GM13977 (cell line): Measurements from ENCODE around the gene MSH4.

Experiments
- DNase-seq: peaks from one replicate; pipeline ENCODE4 v3.0.0; 2012; ENCODE audit warnings: low spot score
- in situ Hi-C: fragments of 300-500 bp; cut with MboI; formaldehyde crosslinking; loops from one replicate; pipeline ENCODE4 v1.12.0; 2022; ENCODE audit warnings: low sequenced_read_pairs, low pct_unique_long_range_greater_than_20kb, mixed read lengths, inconsistent platforms; ENCODE audit not compliant: unreplicated experiment
- TF ChIP-seq, protein P1 (sequence below): IDR thresholded peaks from 2 replicates; pipeline ENCODE4 v1.5.1; 2012; ENCODE audit warnings: mild to moderate bottlenecking, control low read depth; ENCODE audit not compliant: insufficient read depth; ENCODE audit errors: extremely low read depth, missing control alignments

The MSH4 gene

DNA sequence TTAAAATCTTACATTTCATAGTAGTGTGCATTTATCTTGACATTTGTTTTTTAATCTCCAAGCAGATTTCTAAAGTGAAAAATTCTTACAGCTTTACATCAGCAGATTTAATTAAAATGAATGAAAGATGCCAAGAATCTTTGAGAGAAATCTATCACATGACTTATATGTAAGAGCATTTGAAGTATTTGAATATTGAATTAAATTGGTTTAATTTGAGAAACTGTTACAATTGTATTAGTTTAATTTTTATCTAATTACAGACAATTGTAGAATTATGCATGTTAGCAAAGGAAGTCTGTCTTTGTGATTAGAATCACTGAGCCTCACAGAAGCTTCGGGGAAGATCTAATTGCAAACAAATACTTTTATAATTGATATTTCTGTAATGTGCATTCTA is 83.3 kb downstream of the MSH4 start:
- in situ Hi-C loops, result no loop called here
- no peak for DNase-seq
- TF ChIP-seq, protein P1, sequence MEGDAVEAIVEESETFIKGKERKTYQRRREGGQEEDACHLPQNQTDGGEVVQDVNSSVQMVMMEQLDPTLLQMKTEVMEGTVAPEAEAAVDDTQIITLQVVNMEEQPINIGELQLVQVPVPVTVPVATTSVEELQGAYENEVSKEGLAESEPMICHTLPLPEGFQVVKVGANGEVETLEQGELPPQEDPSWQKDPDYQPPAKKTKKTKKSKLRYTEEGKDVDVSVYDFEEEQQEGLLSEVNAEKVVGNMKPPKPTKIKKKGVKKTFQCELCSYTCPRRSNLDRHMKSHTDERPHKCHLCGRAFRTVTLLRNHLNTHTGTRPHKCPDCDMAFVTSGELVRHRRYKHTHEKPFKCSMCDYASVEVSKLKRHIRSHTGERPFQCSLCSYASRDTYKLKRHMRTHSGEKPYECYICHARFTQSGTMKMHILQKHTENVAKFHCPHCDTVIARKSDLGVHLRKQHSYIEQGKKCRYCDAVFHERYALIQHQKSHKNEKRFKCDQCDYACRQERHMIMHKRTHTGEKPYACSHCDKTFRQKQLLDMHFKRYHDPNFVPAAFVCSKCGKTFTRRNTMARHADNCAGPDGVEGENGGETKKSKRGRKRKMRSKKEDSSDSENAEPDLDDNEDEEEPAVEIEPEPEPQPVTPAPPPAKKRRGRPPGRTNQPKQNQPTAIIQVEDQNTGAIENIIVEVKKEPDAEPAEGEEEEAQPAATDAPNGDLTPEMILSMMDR, result no peak

DNA sequence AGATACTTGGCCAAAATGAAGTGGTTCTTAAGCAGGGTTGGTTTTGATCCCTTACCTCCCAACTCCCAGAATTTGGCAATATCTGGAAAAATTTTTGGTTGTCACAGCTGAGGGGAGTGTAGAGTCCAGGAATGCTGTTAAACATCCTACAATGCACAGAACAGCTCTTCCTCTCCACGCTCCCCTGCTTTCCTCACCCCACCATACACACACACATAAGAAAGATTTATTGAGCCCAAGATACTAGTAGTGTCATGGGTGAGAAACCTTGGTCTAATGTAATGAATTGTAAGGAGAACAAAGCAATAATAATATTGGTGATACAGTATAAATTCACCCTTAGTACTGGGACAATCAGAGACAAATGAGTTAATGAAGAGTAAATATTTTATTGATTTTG is 87.8 kb downstream of the MSH4 start:
- no peak for DNase-seq
- TF ChIP-seq, protein P1, result no peak
- in situ Hi-C loops, result no loop called here

DNA sequence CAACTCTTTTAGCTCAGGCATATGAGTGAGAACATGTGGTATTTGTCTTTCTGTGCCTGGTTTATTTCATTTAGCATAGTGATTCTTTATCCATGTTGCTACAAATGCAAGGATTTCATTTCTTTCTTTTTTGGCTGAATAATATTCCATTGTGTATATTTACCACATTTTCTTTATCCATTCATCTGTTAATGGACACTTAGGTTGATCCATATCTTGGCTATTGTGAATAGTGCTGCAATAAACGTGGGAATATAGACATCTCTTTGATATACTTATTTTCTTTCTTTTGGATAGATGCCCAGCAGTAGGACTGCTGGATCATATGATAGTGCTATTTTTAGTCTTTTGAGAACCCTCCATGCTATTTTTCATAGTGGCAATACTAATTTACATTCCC is 104.7 kb downstream of the MSH4 start:
- no peak for DNase-seq
- in situ Hi-C loops, result no loop called here
- TF ChIP-seq, protein P1, result no peak

DNA sequence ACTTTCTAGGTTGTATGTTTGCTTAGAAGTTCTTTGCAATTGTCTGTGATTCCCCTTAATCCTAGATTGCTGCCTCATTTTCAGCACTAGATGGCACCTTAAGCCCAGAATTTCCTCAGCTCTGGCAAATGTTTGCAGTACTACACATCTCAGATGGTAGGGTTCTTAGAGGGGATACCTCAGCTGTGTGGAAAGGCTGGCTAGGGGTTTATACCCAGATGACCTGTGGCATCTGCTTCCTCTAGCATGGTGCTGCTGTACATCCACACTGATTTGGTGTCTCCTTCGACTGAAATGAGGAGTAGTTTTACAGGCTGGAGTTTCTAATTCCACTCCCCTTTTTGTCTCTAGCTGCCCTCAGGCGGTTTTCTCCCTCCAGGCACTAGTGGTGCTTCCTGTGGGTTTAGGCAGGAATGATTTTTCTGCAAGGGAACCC is 112.1 kb downstream of the MSH4 start:
- in situ Hi-C loops, result no loop called here
- TF ChIP-seq, protein P1, result peak; percentile 65
- DNase-seq, result peak; percentile 28

DNA sequence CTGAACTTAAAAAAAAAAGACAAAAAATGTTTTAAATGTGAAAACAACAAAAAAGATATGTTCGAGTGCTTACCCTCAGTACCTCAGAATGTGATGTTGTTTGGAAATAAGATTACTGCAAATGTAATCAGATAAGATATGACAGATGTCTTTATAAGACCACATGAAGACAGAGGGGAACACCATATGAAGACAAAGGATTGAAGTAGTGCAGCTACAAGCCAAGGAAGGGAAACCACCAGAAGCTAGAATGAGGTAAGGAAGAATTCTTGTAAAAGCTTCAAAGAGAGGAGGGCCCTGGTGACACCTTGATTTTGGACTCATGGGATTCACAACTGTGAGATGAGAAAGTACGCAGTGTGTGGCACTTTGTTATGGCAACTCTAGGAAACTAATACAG is 120.2 kb downstream of the MSH4 start:
- no peak for DNase-seq
- in situ Hi-C loops, result no loop called here
- TF ChIP-seq, protein P1, result no peak

DNA sequence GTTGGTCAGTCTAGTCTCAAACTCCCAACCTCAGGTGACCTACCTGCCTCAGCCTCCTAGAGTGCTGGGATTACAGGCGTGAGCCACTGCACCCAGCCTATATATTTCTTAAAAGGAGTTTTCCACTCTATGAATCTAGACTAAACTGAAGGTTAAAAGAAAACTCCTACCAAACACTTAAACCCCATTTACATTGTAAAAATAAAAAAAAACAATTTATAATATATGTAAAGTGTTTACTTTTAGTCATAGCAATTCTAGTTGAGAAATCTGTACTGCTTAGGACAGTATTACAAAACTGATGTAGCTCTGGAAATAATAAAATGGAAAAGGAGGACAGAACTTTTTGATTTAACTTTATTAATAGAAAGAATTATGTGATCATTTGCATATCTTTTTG is 126.0 kb downstream of the MSH4 start:
- in situ Hi-C loops, result no loop called here
- TF ChIP-seq, protein P1, result no peak
- DNase-seq, result no peak

DNA sequence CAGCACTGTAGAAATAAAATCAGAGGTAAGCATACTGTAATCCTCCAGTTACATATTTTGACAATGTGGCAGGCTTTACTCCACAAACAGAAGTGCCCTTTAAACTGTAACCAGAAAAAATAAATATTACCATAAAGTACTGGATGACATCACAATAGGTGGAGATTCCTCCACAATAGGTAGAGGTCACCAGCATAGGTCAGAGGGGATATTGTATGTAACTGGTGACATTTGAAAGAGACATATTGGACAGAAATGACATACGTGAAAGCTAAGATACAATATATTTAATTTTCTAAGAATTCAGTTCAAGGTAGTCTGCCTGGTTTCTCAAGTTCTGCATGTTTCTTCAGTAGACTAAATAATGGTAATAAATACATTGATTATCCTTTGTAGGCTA is 135.6 kb downstream of the MSH4 start, which contains the start of gene ASB17:
TSS of gene ASB17 (minus strand) at position 101 of the 400 bp plus-strand sequence. CDS start 113 bp downstream, outside the sequence.
- no peak for DNase-seq

More for the DNA sequence above, 135.6 kb downstream of the MSH4 start, which contains the start of gene ASB17:
- in situ Hi-C loops, result no loop called here
- TF ChIP-seq, protein P1, result no peak
